DMS153 treated with DMSO at 0.1 percent for 48 hours (cell line): Measurements from ENCODE around the gene PIGH.
A peak's percentile ranks its signal among the peaks of the same experiment; 100 is the strongest.
"Not testable (repeated sequence)": the region's sequence is repeated elsewhere in the genome, so short reads cannot be mapped to it uniquely, and the experiment has no call there.

Experiments used
- DNase-seq: peaks from one replicate; lab custom pipeline; 2025; ENCODE audit not compliant: unreplicated experiment; lab: John Stamatoyannopoulos, UW

PIGH gene

GRCh38 chr14:67609642-67610310 lies 9.7 kb upstream of the PIGH start:
- DNase-seq = no peak

DNA sequence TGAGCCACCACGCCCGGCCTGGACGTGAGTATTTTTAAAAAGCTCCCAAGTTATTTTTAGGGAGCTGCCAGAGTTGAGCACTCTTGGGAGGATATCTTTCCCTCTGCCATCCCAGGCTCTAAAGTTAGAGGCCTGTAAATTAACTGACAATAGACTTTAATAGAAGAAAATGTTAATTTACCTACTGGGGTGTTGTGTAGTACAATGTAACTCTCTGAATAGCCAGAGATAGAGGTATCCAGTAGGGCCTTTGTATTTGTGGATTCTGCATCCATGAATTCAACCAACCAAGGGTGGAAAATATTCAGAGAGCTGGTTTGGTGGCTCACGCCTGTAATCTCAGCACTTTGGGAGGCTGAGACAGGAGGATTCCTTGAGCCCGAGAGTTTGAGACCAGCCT lies 7.6 kb upstream of the PIGH start:
- DNase-seq = no peak

GRCh38 chr14:67602995-67603545 lies 3.0 kb upstream of the PIGH start:
- no peak for DNase-seq

DNA sequence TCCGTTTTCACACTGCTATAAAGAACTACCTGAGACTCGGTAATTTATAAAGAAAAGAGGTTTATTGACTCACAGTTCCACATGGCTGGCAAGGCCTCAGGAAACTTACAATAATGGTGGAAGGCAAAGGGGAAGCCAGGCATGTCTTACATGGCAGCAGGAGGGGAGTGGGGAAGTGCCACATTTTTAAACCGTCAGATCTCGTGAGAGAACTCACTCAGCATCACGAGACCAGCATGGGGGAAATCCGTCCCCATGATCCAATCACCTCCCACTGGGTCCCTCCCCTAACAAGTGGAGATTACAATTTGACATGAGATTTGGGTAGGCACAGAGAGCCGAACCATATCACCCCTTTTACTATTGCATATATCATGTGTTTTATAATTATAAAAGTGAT lies 2.0 kb upstream of the PIGH start:
- no peak for DNase-seq

- DNase-seq = not testable (repeated sequence)
Observed at GRCh38 chr14:67600562-67600974, 500 bp upstream of the PIGH start.

DNA sequence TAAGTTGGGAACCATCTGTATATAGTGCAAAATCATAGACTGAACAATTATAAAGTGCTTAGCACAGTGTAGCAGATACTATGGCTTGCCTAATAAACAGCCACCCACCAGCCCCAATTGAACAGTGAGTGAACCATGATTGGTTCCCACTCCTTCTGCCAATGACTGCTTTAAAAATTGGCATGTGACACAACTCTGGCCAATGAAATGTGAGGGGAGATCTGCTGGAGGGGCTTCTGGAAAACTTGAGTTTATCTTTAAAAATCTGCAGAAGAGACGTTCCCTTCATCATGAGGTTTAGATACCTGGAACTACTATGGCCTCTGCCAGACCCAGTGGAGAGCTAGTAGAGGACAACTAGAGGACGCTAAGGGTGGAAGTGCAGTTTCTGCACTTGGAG lies 4.7 kb downstream of the PIGH start:
- no peak for DNase-seq

DNA sequence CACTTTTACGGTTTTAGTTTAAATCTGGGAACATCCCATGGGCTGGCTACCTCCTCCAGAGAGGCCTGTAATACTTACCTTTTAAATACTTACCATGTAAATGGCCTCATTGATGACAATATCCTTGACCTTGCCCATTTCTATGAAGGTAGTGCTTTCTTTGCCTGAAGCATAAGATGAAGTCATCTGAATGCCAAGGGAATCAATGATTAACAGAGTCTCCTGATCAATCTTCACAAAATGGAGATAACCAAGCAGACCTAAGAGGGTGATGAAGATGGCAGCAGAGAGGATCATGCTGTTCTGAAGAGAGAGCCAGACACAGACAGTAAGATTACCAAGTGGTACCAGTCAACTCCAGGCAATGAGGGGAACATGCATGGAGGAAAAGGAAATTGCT lies 6.4 kb downstream of the PIGH start:
- not testable (repeated sequence) for DNase-seq

GRCh38 chr14:67589204-67589770 lies 10.8 kb downstream of the PIGH start:
- no peak for DNase-seq

DNA sequence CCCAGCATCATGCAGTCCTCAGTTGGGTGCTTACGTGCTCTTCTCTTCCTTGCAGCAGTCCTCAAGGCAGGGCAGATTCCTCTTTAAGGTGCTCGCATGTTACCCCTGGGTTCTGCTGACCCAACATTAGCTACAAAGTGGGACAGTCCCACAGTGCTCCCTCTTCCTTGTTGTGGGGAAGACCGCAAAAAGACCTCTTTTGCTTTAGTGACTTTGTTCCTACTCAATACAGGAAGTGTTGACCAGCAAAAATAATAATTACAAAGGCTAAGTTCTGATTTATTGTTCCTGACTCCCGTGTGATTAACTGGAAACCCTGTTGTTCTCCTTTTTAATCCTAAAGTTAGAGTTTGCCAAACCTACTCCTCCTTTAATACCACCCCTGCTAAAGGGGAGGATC lies 13.7 kb downstream of the PIGH start:
- DNase-seq = no peak

GRCh38 chr14:67584978-67585377 lies 15.1 kb downstream of the PIGH start:
- no peak for DNase-seq

- peak; percentile 26 for DNase-seq
Observed at GRCh38 chr14:67583711-67584644, 16.1 kb downstream of the PIGH start.

DNA sequence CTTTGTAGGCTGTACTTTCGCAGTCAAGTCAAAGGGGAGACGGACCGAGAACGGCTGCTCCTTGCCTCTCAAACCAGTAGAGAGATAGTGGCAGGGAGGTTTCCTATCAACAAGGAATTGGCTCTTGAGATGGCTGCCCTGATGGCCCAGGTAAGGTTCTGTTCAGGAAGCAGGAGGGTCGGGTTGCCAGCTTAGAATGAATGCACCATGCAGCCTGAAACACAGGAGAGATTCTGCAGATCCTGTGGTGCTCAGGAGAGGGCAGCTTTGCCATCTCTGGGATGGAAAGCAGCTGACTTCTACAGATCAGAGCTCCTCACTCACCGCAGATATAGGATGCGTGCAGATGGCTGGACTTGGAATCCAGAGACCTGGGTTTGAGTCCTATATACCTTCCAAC lies 18.0 kb downstream of the PIGH start:
- no peak for DNase-seq

GRCh38 chr14:67581643-67582042 lies 18.4 kb downstream of the PIGH start:
- no peak for DNase-seq

- DNase-seq = no peak
Observed at GRCh38 chr14:67580336-67581171, 19.5 kb downstream of the PIGH start.

DNA sequence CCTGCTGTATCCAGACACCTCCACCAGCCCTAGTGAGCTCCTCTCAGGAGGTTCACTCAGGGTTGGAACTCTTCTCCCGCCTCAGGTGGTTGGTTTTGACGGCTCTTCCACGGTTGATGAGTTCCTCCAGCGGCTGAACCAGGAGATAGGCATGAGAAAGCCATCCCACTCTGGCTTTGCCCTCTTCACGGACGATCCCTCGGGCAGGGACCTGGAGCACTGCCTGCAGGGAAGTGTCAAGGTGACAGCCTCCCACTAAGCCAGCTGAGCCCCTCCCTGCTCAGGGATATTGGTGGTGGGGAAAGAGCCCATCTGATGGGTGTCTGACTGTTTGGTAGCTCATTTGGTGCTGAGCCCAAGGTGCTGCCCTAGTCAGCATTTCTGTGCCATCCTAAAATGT lies 20.4 kb downstream of the PIGH start:
- no peak for DNase-seq

DNA sequence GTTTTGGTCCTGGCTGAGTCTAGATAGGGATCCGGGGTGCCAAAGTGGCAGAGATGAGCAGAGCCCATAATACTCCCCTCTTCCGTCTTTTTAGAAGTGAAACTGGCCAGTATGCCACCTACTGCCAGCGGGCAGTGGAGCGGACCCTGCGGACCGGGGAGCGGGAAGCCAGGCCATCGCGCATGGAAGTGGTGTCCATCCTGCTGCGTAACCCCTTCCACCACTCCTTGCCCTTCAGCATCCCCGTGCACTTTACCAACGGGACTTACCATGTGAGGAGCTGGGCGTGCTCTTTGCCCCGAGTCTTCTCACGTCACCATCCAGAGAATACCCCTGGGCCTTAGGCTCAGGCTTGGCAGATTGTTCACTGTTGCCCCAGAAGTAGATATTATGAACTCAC lies 21.0 kb downstream of the PIGH start:
- no peak for DNase-seq

- DNase-seq = no peak
Observed at GRCh38 chr14:67577909-67578749, 21.9 kb downstream of the PIGH start.

DNA sequence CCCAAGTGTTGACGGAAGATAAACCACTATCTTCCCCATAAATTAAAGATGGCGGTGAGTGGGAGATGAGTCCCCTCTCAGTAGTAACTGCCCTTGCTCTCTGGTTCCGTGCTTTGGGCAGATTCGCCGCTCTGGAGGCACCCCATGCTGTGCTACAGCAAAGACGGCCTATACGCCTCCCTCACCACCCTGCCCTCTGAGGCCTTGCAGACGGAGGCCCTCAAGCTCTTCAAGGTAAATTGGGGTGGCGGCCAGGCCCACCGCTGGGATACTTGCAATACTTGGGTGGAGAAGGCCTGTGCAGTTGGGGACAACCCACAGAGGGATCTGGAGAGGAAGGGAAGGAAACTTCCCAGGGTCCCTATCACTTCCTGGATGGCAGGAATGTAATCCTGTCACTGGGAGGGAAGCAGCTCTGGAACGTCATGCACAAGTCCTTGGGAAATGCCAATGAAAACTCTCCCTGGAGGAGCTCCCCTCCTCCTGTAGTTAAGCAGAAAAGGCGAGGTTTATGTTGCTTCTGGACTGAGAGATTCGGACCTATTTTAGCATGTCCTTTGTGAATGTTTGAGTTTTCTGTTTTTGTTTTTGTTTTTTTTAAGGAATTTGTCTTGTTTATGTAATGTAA lies 22.8 kb downstream of the PIGH start:
- no peak for DNase-seq

- no peak for DNase-seq
Observed at GRCh38 chr14:67576216-67576955, 23.7 kb downstream of the PIGH start.
